Cardiac muscle cell (in vitro differentiated cells and primary cell): Measurements from ENCODE around the gene RNF44. TPM values are rescaled to one million over a fixed set of nuclear protein-coding genes. Genes with fewer than 3 reads are reported as not detected.

Experiments
- DNase-seq, 2 donors: peaks; one replicate each; pipeline versions ENCODE4 v3.0.0 to v3.0.0-alpha.2; 2010 to 2017; ENCODE audit warnings: low read depth in 1 of 2, low spot score in 1 of 2
- H3K27ac ChIP-seq: fragments of 200-600 bp; sonication (generic); 2 replicates; pipeline ENCODE4 v1.5.1; 2016
- H3K27me3 ChIP-seq: fragments of 200-600 bp; sonication (generic); 2 replicates; pipeline ENCODE4 v1.6.0; 2016; ENCODE audit warnings: control low read depth
- H3K36me3 ChIP-seq: fragments of 200-600 bp; sonication (generic); 2 replicates; pipeline ENCODE4 v1.5.1; 2016; ENCODE audit warnings: control low read depth
- H3K4me1 ChIP-seq: fragments of 200-600 bp; sonication (generic); 2 replicates; pipeline ENCODE4 v1.8.1; 2017; ENCODE audit warnings: low read depth, mild to moderate bottlenecking, mixed run types
- H3K4me3 ChIP-seq: fragments of 200-600 bp; sonication (generic); 2 replicates; pipeline ENCODE4 v1.5.1; 2016; ENCODE audit warnings: mild to moderate bottlenecking
- H3K9me3 ChIP-seq: fragments of 200-600 bp; sonication (generic); 2 replicates; pipeline ENCODE4 v1.5.1; 2017; ENCODE audit warnings: low read depth, mild to moderate bottlenecking, control low read depth
- CTCF ChIP-seq: IDR thresholded peaks from 2 replicates; pipeline ENCODE4 v1.5.1; 2012; ENCODE audit warnings: low read depth, mild to moderate bottlenecking, low read length
- polyA plus RNA-seq: library from polyadenylated mRNA; unstranded; fragments of >200 nt; fragmentation: Nextera tagmentation; extraction: Ambion mirVana; gene quantifications from 2 replicates; pipeline ENCODE4 v1.2.1, GENCODE V29; 2016
- total RNA-seq: library from RNA; depleted of rRNA; stranded (reverse); fragments of >200 nt; gene quantifications from 2 replicates; pipeline ENCODE4 v1.2.3, GENCODE V29; 2016

RNF44 gene
- total and polyA plus RNA-seq, 2 experiments from 2014 or later = 16.1 to 77.6 TPM

GRCh38 chr5:176513788-176514187 lies 23.4 kb downstream of the RNF44 start:
- Histone ChIP-seq H3K9me3 (no peaks in the 10 kb centered on the region), H3K27ac (no peak overlapping the region), H3K27me3 (no peaks in the 10 kb centered on the region), H3K4me1 (no peaks in the 10 kb centered on the region), H3K36me3 (no peaks in the 10 kb centered on the region), H3K4me3 (no peak overlapping the region)
- no peak for TF ChIP-seq CTCF
- DNase-seq = no peak

- no peak for TF ChIP-seq CTCF
- Histone ChIP-seq H3K27ac (peak overlapping the region; percentile 75), H3K27me3 (no peaks in the 10 kb centered on the region), H3K4me3 (no peak overlapping the region), H3K36me3 (peaks cover 24% of the 10 kb centered on the region), H3K9me3 (no peaks in the 10 kb centered on the region), H3K4me1 (no peaks in the 10 kb centered on the region)
- no peak for DNase-seq
These were observed 28.6 kb downstream of the RNF44 start for GRCh38 chr5:176508603-176509002.

- DNase-seq = no peak
- Histone ChIP-seq H3K27ac (peak overlapping the region; percentile 75), H3K4me3 (no peak overlapping the region), H3K27me3 (no peaks in the 10 kb centered on the region), H3K4me1 (no peaks in the 10 kb centered on the region), H3K36me3 (peaks cover 25% of the 10 kb centered on the region), H3K9me3 (no peaks in the 10 kb centered on the region)
- no peak for TF ChIP-seq CTCF
These were observed 29.3 kb downstream of the RNF44 start for GRCh38 chr5:176507911-176508310.

GRCh38 chr5:176503496-176503895 lies 33.7 kb downstream of the RNF44 start:
- no peak for TF ChIP-seq CTCF
- H3K36me3 ChIP-seq = peaks cover 63% of the 10 kb centered on the region

GRCh38 chr5:176501333-176501732 lies 35.9 kb downstream of the RNF44 start:
- Histone ChIP-seq H3K27me3 (no peaks in the 10 kb centered on the region), H3K27ac (no peak overlapping the region), H3K4me1 (no peaks in the 10 kb centered on the region), H3K4me3 (no peak overlapping the region), H3K9me3 (no peaks in the 10 kb centered on the region), H3K36me3 (peaks cover 67% of the 10 kb centered on the region)
- TF ChIP-seq CTCF = no peak
- peak in 1 of 2 donors; percentile 50 for DNase-seq

More at GRCh38 chr5:176503496-176503895, 33.7 kb downstream of the RNF44 start:
- Histone ChIP-seq H3K27ac (no peak overlapping the region), H3K27me3 (no peaks in the 10 kb centered on the region), H3K9me3 (no peaks in the 10 kb centered on the region), H3K4me3 (no peak overlapping the region), H3K4me1 (no peaks in the 10 kb centered on the region)
- DNase-seq = no peak

- H3K4me1 ChIP-seq = no peaks in the 10 kb centered on the region
- DNase-seq = no peak
- no peak for TF ChIP-seq CTCF
- H3K36me3 ChIP-seq = peaks cover 69% of the 10 kb centered on the region
- H3K27ac ChIP-seq = no peak overlapping the region
- no peak overlapping the region for H3K4me3 ChIP-seq
- no peaks in the 10 kb centered on the region for H3K9me3 ChIP-seq
- no peaks in the 10 kb centered on the region for H3K27me3 ChIP-seq
These were observed 36.7 kb downstream of the RNF44 start for GRCh38 chr5:176500511-176500910.
